ENCODE results near the gene SVOP.
A peak's percentile ranks its signal among the peaks of the same experiment; 100 is the strongest.
"Not testable (repeated sequence)": the region's sequence is repeated elsewhere in the genome, so short reads cannot be mapped to it uniquely, and the experiment has no call there.

SVOP gene

DNA sequence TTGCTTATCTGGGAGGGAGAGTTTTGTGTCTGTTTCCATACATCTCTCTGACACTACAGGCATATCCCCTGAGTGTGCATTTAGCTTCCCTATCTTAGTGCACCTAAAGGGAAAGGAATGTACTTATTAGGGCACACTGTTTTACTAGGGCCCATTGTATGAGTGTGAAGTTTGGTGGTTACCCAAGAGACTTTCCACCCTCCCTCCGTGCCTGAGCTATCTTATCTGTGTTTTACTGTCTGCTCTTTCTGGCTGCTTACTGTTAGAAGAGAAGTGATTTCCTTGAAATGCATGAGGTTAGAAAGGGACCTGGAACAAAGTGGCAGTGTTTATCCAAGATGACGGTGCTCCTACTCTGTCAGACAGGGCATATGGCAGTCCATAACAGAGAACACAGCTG lies 8.5 kb upstream of the SVOP start:
- DNase-seq = no peak

DNA sequence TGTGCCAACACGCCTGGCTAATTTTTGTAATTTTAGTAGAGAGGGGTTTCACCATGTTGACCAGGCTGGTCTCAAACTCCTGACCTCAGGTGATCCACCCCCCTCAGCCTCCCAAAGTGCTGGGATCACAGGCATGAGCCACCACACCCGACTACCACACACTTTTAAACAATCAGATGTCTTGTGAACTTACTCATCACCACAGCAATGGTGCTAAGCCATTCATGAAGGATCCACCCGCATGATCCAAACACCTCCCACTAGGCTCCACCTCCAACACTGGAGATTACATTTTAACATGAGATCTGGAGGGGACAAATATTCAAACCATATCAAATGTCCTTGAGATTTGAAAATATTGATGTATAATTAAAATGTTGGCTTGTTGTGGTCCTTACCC lies 7.8 kb upstream of the SVOP start:
- not testable (repeated sequence) for DNase-seq

DNA sequence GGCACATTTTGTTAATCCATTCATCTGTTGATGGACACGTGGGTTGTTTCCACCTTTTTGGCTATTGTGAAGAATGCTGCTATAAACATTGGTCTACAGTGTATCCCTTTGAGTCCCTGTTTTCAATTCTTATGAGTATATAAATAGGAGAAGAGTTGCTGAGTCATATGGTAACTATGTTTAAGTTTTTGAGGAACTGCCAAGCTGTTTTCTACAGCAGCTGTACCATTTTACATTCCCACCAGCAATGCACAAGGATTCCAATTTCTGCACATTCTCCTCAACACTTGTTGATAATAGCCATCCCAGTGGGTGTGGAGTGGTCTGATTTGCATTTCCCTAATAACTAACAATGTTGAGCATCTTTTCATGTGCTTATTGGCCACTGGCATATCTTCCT lies 6.9 kb upstream of the SVOP start:
- peak in 1 of 2 donors; percentile 10 for DNase-seq

DNA sequence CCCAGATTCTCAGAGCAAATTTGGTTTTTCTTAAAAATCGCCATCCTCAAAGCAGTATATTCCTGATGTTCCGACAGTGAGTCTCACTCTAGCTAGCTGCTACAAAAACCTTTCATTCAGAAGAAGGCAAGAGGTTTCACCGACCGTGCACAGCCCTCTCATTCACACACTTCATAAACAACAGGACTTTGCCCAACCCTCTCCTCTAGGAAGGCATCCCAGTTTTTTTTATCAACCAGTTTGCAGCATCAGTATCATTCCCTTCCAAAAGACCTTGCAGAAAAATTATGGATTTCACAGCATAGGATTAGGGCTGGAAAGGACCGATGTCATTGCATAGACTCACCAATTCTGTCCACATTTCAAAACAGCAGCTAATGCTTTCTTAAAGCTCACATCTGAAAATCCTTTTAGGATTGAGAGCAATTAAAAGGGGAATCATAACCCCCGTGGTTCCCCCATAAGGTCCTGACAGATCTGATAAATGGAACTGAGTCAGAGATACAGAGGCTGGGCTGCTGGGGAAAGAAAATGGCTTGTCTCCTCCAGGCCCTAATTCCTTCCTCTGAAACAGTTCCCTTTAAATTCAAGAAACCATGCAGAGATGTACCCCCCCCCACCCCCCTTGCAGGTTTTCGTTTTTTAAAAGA lies 597 bp downstream of the SVOP start:
- DNase-seq = no peak

DNA sequence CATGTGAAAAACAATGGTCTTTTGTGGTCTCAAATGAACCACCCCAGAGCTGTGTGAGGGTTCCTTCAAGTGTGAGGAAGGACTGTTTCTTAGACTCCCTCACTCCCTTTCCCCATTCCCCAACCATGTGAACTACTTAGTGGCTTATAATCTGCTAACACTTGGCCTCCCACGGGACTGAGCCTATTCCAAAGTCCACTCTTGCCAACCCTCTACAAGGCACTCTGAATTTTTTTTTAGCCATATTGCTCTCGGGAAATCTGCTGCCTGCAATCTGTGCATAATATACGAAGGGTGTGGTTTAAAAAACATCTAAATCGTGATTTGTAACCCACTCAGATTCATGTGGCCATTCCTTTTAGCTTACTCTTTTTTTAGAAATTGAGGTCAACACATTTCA lies 2.6 kb downstream of the SVOP start:
- no peak for DNase-seq

DNA sequence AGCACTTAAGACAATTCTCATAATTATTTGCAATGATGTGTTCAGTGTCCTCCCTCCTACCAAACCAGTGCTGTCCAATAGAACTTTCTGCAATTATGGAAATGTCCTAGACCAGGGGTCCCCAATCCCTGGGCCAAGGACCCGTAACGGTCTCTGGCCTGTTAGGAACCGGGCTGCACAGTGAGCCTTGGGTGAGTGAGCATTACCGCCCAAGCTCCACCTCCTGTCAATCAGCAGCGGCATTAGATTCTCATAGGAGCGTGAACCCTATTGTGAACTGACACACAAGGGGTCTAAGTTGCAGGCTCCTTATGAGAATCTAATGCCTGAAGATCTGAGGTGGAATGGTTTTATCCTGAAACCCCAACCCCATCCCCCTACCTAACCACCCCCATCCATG lies 3.9 kb downstream of the SVOP start:
- no peak for DNase-seq

DNA sequence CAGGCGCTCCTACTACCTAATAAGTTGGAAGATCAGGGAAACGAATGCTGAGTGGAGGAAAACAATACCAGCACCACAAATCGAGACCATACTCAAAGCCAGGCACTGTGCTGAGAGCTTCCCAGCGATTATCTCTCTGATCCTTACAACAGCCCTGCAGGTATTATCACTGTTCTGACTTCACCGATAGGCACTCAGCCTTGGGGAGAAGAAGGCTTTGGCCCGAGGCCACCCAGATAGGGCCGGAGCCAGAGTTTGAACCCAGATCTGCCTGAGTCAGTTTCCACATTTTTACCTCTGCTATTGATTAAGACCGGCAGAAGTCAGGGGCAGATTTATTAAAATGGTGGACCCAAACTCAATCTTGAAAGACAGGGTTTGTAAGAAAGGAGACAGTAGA lies 4.9 kb downstream of the SVOP start:
- no peak for DNase-seq

DNA sequence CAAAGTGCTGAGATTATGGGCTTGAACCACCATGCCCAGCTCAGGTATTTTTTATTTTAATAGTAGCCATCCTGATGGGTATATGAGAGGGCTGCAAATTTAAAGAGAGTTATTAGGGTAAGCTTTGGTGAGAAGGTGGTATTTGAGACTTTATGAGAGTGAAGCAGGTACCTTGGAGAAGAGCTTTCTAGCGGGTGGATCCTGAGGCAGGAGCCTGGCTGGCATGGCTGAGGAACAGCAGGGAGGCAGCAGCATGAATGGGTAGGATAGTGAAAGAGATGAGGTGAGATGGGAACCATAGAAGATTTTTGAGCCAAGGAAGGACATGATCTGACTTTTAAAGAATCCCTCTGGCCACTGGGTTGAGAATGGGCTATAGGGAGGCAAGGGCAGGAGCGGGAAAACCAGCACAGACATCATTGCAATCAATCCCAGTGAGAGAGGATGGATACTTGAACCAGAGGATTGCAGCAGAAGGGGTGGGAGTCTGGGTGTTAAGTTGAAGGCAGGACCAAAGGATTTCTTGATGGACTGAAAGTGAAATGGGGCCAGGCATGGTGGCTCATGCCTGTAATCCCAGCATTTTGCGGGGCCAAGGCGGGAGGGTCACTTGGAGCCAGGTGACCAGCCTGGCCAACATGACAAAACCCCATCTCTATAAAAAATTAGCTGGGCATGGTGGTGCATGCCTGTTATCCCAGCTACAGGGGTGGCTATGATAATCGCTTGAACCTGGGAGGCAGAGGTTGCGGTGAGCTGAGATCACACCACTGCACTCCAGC lies 5.7 kb downstream of the SVOP start:
- no peak for DNase-seq

DNA sequence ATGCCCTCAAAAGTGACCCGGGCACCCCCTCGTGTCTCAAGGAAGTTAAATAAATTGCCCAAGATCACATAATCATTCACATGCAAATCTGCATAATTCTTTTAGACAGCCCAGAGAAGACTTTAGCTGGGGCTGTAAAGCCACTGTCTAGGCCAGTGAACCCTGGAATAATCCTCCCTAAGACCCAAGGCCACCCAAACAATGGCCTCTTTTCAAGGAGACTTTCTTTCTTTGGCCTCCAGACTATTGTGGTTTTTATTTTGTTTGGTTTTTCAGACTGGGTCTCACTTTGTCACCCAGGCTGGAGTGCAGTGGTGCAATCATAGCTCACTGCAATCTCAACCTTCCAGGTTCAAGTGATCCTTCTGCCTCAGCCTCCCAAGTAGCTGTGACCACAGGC lies 10.6 kb downstream of the SVOP start:
- no peak for DNase-seq

DNA sequence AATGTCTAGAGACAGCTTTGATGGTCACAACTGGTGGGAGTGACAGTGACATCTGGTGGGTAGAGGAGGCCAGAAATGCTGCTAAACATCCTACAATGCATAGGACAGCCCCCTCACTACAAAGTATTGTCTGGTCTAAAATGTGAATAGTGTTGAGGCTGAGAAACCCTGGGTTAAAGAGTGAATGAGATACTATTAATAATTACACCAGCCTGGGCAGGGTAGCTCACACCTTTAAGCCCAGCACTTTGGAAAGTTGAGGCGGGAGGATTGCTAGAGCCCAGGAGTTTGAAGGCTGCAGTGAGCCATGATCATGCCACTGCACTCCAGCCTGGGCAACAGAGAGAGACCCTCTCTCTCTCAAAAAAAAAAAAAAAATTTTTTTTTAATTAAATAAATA lies 11.1 kb downstream of the SVOP start:
- DNase-seq = no peak

DNA sequence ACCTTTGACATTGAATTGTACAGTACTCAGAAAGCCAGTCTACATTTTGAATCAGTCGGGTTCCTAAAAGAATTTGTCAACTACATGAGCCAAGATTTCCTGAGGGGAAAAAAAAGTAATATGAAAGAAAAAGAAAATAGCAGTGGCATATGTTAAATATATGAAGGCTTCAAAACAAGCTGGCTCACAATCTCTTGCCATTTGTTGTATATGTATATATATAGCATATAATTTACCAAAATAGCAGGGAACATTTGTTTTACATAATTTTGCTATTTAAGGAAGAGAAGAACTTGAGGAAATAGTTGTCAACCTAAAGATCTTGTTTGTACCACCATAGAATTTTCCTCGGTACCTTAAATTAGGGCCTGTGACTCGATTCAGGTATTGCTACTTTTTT lies 16.9 kb downstream of the SVOP start:
- no peak for DNase-seq

DNA sequence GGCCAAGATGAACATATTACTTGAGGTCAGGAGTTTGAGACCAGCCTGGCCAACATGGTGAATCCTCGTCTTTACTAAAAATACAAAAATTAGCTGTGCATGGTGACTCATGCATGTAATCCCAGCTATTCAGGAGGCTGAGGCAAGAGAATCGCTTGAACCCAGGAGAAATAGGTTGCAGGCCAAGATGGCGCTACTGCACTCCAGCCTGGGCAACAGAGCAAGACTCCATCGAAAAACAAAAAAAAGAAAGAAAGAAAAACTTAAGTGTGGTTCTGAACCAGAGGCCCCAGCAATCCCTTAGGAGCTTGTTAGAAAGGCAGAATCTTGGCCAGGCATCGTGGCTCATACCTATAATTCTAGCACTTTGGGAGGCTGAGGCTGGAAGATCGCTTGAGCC lies 24.5 kb downstream of the SVOP start:
- DNase-seq = no peak

DNA sequence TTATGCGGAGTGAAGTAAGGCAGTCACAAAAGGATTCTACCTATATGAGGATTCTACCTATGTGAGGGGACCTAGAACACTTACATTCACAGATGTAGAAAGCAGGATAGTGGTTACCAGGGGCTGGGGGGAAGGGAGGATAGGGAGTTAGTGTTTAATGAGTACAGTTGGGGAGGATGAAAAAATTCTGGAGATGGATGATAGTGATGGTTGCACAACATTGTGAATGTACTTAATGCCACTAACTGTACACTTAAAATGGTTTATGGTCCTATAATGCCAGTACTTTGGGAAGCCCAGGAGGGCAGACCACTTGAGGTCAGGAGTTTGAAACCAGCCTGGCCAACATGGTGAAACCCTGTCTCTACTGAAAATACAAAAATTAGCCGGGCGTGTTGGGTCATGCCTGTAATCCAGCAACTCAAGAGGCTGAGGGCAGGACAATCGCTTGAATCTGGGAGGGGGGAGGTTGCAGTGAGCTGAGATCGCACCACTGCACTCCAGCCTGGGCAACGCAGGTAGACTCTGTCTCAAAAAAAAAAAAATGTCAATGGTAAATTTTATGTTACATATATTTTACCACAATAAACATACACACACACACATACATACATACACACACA lies 25.4 kb downstream of the SVOP start:
- no peak for DNase-seq

DNA sequence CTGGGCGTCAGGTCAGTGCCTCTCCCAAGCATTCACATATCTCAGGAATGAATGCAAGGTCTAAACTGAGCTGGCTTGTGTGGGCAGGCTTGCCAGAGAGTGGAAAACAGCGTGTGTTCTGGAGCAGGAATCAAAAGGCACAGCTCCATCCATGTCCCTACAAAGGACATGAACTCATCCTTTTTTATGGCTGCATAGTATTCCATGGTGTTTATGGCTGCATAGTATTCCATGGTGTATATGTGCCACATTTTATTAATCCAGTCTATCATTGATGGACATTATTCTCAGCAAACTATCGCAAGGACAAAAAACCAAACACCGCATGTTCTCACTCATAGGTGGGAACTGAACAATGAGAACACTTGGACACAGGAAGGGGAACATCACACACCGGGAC lies 30.8 kb downstream of the SVOP start:
- DNase-seq = not testable (repeated sequence)

DNA sequence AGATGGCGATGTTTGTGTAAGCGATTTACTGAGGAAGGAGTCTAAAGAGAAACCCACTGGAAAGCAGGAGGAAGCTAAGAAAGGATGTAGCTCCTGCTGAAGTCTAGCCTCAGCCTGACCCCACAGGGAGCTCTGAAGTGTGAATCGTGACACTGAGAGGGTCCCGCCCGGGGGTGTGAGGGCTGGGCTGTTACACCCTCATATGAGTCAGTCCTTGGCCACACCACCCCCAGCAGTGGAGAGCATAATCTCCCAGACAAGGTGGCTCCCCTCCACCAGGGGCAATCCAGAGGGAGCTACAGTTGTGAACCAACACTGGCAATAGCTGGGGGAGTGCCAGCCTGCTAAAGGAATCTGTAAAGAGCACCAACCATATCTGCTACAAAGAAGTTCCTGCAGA lies 31.5 kb downstream of the SVOP start:
- DNase-seq = no peak

DNA sequence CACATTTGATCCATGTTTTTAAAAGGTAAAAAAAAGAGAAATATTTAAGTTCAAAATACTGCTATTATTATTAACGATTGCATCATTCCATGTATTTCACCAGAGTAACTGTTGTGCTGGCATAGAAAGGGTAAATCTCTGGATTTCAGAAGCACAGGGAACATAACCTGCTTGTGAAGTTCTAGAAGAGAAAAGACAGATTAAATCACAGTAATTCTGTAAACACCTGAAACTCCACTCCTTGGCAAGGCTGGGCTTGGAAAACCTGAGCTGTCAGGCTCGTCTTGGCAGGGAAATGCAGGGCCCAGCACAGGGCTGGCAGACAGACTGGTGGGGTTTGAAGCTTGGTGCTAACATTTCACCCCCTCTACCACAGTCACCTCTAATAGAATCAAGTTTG lies 35.1 kb downstream of the SVOP start:
- no peak for DNase-seq

DNA sequence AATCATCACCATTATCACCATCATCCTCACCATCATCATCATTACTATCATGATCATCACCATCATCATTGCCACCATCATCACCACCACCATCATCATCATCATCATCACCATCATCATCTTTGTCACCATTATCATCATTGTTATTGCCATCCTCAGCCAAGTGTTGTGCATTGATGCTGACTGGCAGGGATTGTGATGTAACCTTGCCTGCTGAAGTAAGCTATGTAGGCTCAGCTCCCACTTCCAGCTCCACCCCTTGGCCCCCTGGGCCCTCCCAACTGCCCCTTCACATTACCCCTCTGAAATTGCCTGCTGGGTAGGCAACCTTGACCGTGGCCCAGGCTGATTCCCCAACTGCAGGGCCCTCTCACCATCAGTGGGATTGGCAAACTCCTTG lies 37.6 kb downstream of the SVOP start:
- DNase-seq = no peak

DNA sequence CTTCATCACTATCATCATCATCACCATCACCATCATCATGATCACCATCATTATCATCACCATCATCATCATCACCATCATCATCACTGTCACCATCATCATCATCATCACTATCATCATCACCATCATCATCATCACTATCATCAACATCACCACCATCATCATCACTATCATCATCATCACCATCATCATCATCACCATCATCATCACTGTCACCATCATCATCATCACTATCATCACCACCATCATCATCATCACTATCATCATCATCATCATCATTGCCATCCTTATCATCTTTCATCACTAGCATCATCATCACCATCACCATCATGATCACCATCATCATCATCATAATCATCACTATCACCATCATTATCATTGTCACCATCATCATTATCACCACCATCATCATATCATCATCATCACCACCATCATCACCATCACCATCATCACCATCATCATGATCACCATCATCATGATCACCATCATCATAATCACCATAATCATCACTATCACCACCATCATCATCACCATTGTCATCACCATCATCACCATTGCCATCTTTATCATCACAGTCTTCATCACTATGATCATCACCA lies 38.1 kb downstream of the SVOP start:
- DNase-seq = no peak

DNA sequence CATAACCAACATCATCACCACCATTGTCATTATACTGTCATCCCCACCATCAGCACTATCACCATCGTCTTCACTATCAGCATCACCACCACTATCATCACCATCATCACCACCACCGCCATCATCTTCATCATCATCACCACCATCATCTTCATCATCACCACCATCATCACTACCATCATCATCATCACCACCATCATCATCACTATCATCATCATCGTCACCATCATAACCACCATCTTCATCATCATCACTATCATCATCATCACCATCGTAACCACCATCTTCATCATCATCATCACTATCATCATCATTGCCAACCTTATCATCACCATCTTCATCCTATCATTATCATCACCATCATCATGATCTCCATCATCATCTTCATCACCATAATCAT lies 39.0 kb downstream of the SVOP start:
- DNase-seq = no peak

DNA sequence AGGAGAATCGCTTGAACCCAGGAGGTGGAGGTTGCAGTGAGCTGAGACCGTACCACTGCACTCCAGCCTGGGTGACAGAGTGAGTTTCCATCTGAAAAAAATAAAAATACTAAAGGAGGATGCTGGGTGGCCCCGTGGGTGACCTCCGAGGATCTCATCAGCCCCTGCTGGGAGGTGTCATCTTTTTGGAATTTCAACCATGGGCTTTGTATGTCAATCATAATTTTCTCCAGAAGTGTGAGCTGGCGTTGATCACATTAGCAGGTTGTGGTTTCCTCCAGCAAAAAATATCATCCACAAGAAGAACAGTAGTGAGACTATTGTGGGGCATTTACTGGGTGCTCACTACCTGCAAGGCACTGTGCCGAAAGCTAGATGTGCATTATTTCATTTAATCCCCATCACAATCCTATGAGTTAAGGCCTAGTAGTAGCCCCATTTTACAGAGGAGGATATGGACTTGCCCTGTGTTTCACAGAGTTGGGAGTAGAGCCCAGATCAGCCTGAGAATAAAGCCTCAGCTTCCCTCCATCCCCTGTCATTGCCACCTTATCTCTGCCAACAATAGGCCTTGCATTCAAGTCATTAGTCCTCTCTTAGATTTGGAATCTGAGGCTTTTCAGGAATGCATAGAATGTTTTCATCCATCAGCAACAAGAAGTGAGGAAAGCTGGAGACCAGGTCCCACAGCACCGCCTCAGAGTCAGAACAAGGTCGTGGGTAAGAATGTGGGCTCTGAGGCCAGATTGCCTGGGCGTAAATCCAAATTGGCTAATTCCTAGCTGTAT lies 39.8 kb downstream of the SVOP start:
- DNase-seq = no peak

DNA sequence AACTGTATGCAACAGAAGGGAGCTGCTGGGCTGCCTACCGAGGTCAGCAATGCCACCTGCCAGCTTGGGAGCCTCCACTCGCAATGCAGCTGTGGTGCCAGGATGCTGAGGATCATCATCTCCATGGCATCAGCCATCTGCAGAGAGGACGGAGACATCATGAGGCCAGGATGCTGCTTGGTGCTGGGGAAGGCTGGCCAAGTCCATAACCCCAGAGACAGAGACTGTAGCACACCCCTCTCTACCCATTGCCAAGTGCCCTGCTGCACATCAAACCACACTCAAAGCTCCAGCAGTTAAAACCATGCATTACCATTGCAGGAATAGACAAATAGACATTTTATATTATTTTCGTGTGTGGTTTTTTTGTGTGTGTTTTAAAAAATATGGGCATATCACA lies 43.5 kb downstream of the SVOP start:
- no peak for DNase-seq

DNA sequence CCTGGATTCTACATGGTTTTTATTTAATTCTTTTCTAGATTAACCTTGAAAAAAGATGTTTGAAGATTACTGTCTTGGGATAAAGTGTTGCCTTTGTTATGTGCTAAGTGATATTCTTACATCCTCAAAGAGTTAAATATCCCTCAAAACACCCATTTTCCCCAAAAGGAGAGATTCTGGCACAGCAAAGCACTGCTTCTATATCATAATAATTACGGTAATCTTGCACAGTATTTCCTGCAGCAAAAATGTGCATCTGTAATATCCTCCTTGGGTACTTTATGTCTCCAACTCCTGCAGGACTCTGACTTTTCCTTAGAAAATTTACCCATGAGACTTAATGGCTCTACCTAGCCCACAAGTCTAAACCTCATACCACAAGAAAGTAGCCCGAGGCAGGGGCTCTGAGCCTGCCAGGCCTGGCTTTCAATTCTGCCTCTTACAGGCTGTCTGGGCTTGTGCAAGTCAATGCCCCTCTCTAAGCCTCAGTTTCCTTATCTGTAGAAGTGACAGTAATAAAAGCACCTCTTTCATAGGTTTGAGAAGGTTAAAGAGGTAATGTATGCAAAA lies 45.8 kb downstream of the SVOP start:
- DNase-seq = no peak

DNA sequence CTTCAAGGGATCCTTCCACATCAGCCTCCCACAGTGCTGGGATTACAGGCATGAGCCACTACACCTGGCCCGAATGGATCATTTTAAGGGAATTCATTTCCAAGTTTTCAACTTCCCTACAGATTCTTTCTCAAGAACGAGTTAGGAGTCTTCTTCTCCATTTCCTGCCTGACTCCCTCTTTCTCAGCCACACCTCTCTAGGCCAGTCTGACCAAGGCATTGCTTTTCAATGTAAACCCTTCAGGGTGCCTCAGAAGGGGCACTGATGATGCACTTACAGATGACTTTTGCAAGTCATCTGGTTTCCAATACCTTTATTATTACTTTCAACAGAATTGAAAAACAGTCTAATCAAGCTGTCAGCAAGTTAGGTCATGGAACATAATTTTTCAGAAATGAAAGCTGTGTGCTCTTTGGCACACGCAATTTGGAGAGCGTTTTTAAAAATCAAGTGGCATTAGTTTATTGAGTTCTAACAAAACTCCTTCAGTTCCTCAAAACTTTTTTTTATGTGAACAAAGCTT lies 47.2 kb downstream of the SVOP start:
- no peak for DNase-seq

Measured in bone marrow (tissue), 2 donors.